Measurements from ENCODE around the gene C6orf132.

Gene C6orf132

DNA sequence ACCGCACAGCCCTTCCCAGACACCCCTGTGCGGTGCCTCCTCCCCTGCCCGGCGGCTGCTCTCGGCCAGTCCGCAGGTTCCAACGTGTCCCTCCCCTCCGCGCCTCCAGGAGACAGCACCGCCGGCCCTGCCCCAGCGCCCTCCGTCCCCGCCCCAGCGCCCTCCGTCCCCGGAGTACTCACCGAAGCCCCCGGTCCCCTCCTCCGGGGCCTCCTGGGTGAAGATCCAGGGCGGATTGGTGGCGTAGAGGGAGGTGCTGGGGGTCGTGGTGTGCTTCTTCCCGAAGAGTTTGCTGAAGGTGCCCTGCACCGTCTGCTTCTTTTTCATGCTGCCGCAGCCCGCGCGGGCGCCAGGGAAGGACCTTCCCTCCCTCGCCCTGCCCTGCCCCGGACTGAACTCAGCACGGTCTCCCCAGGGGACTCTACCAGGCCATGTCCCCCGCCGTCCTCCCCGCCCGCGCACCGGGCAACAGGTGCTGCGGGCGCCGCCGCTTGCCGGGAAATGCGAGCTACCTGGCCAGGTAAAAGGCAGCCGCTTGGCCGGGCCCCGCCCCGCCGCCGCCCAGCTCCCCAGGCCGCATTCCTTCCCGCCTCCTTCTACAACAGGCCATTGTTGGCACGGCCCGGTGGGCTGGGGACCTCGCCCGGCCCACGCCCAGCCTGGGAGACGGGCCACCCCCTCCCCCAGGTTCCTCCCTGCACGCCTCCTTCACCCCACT lies at the start of gene C6orf132:
Gene C6orf132 (minus strand): TSS at position 503 of the 718 bp plus-strand sequence. CDS start 176 bp downstream, at position 327.
- no peak for TF ChIP-seq FOXA1 (IDR thresholded peaks at IDR 0.05)
- TF ChIP-seq SUZ12 (IDR thresholded peaks at IDR 0.05): no peak
- TF ChIP-seq L3MBTL2 (conservative IDR thresholded peaks at IDR 0.05): no peak
- TF ChIP-seq BHLHE40 (IDR thresholded peaks at IDR 0.05; ENCODE audit: borderline replicate concordance): no peak
- no peak for TF ChIP-seq HDGF (IDR thresholded peaks at IDR 0.05; ENCODE audit: borderline replicate concordance)
- no peak for TF ChIP-seq ZNF384 (IDR thresholded peaks at IDR 0.05)
- no peak for TF ChIP-seq ARNT (IDR thresholded peaks at IDR 0.05)
- TF ChIP-seq TARDBP (IDR thresholded peaks at IDR 0.05): no peak
- TF ChIP-seq FOXK2 (IDR thresholded peaks at IDR 0.05): no peak
- no peak for TF ChIP-seq LEF1 (IDR thresholded peaks at IDR 0.05; ENCODE audit: borderline replicate concordance)
- no peak for DNase-seq (ENCODE audit: extremely low spot score)
- ChIA-PET POLR2A (interaction anchor here (1.1 kb wide), 1 partner anchor 94 kb away, joined by 3 read pairs; no protein-coding TSS in a partner anchor), CTCF (no interaction called here)

GRCh38 chr6:42190554-42191183 lies 48.2 kb upstream of the C6orf132 start:
- no peak for DNase-seq (ENCODE audit: extremely low spot score)
- POLR2A ChIA-PET: no interaction called here
- no peak for TF ChIP-seq BHLHE40 (IDR thresholded peaks at IDR 0.05; ENCODE audit: borderline replicate concordance)
- CTCF ChIA-PET: no interaction called here

DNA sequence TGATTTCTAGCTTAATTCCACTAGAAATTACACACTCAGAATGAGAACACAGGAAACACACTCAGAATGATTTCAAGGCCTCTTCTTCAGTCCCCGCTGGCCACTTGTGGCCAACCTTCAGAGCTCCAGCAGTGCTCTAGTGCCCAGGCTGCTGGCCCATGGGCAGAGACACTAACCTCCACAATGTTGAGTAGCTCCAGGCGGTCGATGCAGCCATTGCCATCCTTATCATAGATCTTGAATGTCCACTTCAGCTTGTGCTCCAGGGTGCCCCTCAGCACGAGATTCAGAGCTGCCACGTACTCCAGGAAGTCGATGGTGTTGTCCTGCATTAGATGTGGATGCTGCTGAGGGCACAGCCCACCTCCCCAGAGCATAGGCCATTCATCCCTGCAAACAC lies 46.0 kb upstream of the C6orf132 start:
- TF ChIP-seq, protein P1, sequence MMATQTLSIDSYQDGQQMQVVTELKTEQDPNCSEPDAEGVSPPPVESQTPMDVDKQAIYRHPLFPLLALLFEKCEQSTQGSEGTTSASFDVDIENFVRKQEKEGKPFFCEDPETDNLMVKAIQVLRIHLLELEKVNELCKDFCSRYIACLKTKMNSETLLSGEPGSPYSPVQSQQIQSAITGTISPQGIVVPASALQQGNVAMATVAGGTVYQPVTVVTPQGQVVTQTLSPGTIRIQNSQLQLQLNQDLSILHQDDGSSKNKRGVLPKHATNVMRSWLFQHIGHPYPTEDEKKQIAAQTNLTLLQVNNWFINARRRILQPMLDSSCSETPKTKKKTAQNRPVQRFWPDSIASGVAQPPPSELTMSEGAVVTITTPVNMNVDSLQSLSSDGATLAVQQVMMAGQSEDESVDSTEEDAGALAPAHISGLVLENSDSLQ (IDR thresholded peaks at IDR 0.05): no peak
- no peak for TF ChIP-seq HDGF (IDR thresholded peaks at IDR 0.05; ENCODE audit: borderline replicate concordance)
- ChIA-PET CTCF (no interaction called here), POLR2A (no interaction called here)
- no peak for DNase-seq (ENCODE audit: extremely low spot score)

DNA sequence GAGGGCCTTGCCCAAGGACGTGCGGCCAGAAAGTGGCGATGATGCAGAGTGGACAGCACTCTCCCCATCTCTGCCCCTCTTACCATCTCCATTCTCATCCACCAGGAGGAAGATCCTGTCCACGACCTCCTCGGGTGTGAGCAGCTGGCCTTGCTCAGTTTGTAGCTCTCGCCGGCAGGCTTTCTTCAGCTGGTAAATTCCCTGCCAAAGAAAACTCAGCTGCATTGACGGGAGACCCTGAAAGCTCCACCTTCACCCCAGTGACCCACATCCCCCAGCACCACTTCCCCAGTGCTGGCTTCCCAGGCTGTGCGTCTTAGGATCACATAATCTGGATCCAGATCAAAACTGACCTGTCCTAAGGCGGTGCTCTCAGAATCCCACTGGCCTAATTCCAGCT lies 43.2 kb upstream of the C6orf132 start:
- no peak for DNase-seq (ENCODE audit: extremely low spot score)
- POLR2A ChIA-PET: no interaction called here
- CTCF ChIA-PET: interaction anchor here (0.6 kb wide), 1 partner anchor 44 kb away, joined by 3 read pairs; no protein-coding TSS in a partner anchor
- TF ChIP-seq LEF1 (IDR thresholded peaks at IDR 0.05; ENCODE audit: borderline replicate concordance) (no peak), L3MBTL2 (conservative IDR thresholded peaks at IDR 0.05) (no peak), ARNT (IDR thresholded peaks at IDR 0.05) (no peak), FOXK2 (IDR thresholded peaks at IDR 0.05) (no peak), FOXM1 (IDR thresholded peaks at IDR 0.05; ENCODE audit: borderline replicate concordance) (no peak), FOXA1 (IDR thresholded peaks at IDR 0.05) (no peak), BHLHE40 (IDR thresholded peaks at IDR 0.05; ENCODE audit: borderline replicate concordance) (no peak), NFRKB (IDR thresholded peaks at IDR 0.05) (no peak), TARDBP (IDR thresholded peaks at IDR 0.05) (no peak), ZNF384 (IDR thresholded peaks at IDR 0.05) (no peak), SUZ12 (IDR thresholded peaks at IDR 0.05) (no peak), HDGF (IDR thresholded peaks at IDR 0.05; ENCODE audit: borderline replicate concordance) (no peak), ELF4 (IDR thresholded peaks at IDR 0.05) (no peak), SP1 (IDR thresholded peaks at IDR 0.05) (no peak), CTBP1 (IDR thresholded peaks at IDR 0.05; ENCODE audit: borderline replicate concordance) (no peak)
- TF ChIP-seq, protein P1 (IDR thresholded peaks at IDR 0.05): no peak

DNA sequence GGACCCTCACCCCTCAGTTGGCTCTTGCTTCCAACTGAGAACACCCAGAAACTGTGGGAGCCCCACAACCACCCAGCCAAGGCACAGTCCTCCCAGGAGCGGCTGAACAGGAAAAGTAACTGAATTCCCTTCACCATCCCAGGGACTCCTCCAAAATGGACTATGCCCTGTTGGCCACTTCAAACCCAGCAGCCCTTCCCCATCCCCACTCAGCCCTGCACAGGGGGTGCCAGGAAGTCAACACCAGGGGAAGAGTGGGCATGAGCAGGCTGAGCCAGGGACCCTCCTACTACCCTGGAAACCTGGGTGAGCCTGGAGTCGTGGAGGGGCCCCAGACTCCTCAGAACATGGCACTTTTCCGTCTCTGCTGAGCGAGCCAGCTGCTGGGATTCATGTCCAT lies 42.1 kb upstream of the C6orf132 start:
- POLR2A ChIA-PET: no interaction called here
- DNase-seq (ENCODE audit: extremely low spot score): no peak
- TF ChIP-seq SUZ12 (IDR thresholded peaks at IDR 0.05) (no peak), FOXK2 (IDR thresholded peaks at IDR 0.05) (no peak), L3MBTL2 (conservative IDR thresholded peaks at IDR 0.05) (no peak), ARNT (IDR thresholded peaks at IDR 0.05) (no peak), FOXA1 (IDR thresholded peaks at IDR 0.05) (no peak), TARDBP (IDR thresholded peaks at IDR 0.05) (no peak), LEF1 (IDR thresholded peaks at IDR 0.05; ENCODE audit: borderline replicate concordance) (no peak), CTBP1 (IDR thresholded peaks at IDR 0.05; ENCODE audit: borderline replicate concordance) (no peak), FOXM1 (IDR thresholded peaks at IDR 0.05; ENCODE audit: borderline replicate concordance) (no peak), ELF4 (IDR thresholded peaks at IDR 0.05) (no peak), HDGF (IDR thresholded peaks at IDR 0.05; ENCODE audit: borderline replicate concordance) (no peak), ZNF384 (IDR thresholded peaks at IDR 0.05) (no peak), SP1 (IDR thresholded peaks at IDR 0.05) (no peak), NFRKB (IDR thresholded peaks at IDR 0.05) (no peak), BHLHE40 (IDR thresholded peaks at IDR 0.05; ENCODE audit: borderline replicate concordance) (no peak)
- TF ChIP-seq, protein P1 (IDR thresholded peaks at IDR 0.05): no peak
- CTCF ChIA-PET: no interaction called here

GRCh38 chr6:42182101-42182500 lies 39.7 kb upstream of the C6orf132 start:
- no peak for DNase-seq (ENCODE audit: extremely low spot score)
- POLR2A ChIA-PET: no interaction called here
- CTCF ChIA-PET: no interaction called here
- TF ChIP-seq LEF1 (IDR thresholded peaks at IDR 0.05; ENCODE audit: borderline replicate concordance) (no peak), CTBP1 (IDR thresholded peaks at IDR 0.05; ENCODE audit: borderline replicate concordance) (no peak), FOXK2 (IDR thresholded peaks at IDR 0.05) (no peak), HDGF (IDR thresholded peaks at IDR 0.05; ENCODE audit: borderline replicate concordance) (no peak), TARDBP (IDR thresholded peaks at IDR 0.05) (no peak), NFRKB (IDR thresholded peaks at IDR 0.05) (no peak)
- TF ChIP-seq, protein P1 (IDR thresholded peaks at IDR 0.05): no peak

All from HEK293T (cell line).